ENCODE results near the gene FAM107B. TPM values are rescaled to one million over a fixed set of nuclear protein-coding genes. Genes with fewer than 3 reads are reported as not detected.

Gene FAM107B
- total and polyA plus RNA-seq, 2 of the 8 experiments (the other 6 are each of a cell fraction or from before 2014, with no cell fraction given): 7.5 to 28.1 TPM

DNA sequence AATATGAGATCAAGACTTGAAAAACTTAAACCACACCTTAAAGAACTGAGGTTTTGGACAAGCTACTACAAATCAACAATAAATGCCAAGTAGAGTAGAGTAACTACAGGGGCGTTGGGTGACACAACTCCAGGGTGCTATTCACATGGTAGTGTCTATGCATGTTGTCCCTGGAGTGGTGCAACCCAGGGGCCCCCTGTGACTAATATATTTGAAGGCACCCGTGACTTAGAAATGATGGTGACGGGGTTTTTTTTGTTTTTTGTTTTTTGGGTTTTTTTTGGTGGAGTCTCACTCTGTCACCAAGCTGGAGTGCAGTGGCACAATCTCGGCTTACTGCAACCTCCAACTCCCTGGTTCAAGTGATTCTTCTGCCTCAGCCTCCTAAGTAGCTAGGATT is 106.9 kb downstream of the FAM107B start:
- Histone ChIP-seq H4K91ac (replicated peaks; ENCODE audit: insufficient read length, low read length) (no peak overlapping the region), H3K56ac (replicated peaks; ENCODE audit: insufficient read length, low read depth, low read length) (no peak overlapping the region), H2AFZ (ENCODE audit: low read length) (no peak overlapping the region), H4K20me1 (replicated peaks in 1 of 2; ENCODE audit: control insufficient read depth in 1 of 2, insufficient read depth in 2 of 2, low read length in 2 of 2) (no peaks in the 10 kb centered on the region), H3K14ac (ENCODE audit: insufficient read length) (no peak overlapping the region), H3K4me1 (replicated peaks in 1 of 4; ENCODE audit: control insufficient read depth in 3 of 4, insufficient read depth in 4 of 4, low read length in 3 of 4) (peaks cover 0 to 5% (median 0%) of the 10 kb centered on the region in 4 experiments; a peak in 1 of 7 replicates), H3K36me3 (ENCODE audit: control insufficient read depth in 2 of 4, insufficient read depth in 4 of 4, low read length in 3 of 4) (no peaks in the 10 kb centered on the region), H3K9me3 (ENCODE audit: insufficient read depth in 2 of 2, low read depth in 1 of 2, low read length in 1 of 2) (no peaks in the 10 kb centered on the region), H2BK12ac (ENCODE audit: low read depth, low read length) (no peak overlapping the region), H3K23ac (ENCODE audit: insufficient read length) (no peak overlapping the region), H3K4me2 (ENCODE audit: insufficient read depth in 1 of 2, low read depth in 2 of 2, low read length in 2 of 2) (no peak overlapping the region), H2AK5ac (ENCODE audit: low read depth, low read length) (no peak overlapping the region), H2BK5ac (ENCODE audit: low read depth, low read length) (no peak overlapping the region), H4K8ac (ENCODE audit: extremely low read depth, insufficient read depth, low read length) (no peak overlapping the region), H3K9ac (replicated peaks in 1 of 4; ENCODE audit: extremely low read depth in 1 of 4, low read depth in 3 of 4, low read length in 3 of 4) (no peak overlapping the region), H3K23me2 (ENCODE audit: low read depth, low read length) (no peaks in the 10 kb centered on the region), H3K18ac (ENCODE audit: extremely low read depth, low read length) (no peak overlapping the region), H3K79me1 (ENCODE audit: low read depth, low read length) (no peaks in the 10 kb centered on the region), H3K79me2 (ENCODE audit: control insufficient read depth in 1 of 2, insufficient read depth in 2 of 2, low read length in 2 of 2) (no peaks in the 10 kb centered on the region), H2BK120ac (replicated peaks; ENCODE audit: low read depth, low read length) (no peak overlapping the region), H2BK15ac (ENCODE audit: low read length) (no peak overlapping the region), H3K4me3 (ENCODE audit: extremely low read depth in 1 of 4, insufficient read depth in 2 of 4, low read depth in 3 of 4, low read length in 4 of 4) (no peak overlapping the region), H3K4ac (replicated peaks; ENCODE audit: insufficient read length, low read depth, low read length) (no peak overlapping the region), H3K27me3 (replicated peaks in 1 of 4; ENCODE audit: control insufficient read depth in 3 of 4, extremely low read depth in 1 of 4, insufficient read depth in 3 of 4, low read length in 3 of 4) (no peaks in the 10 kb centered on the region; a peak in 1 of 7 replicates), H4K5ac (ENCODE audit: insufficient read length, low read depth, low read length) (no peak overlapping the region), H2BK20ac (ENCODE audit: low read length) (no peak overlapping the region), H3K27ac (ENCODE audit: low read depth, low read length) (no peak overlapping the region)
- FAIRE-seq: no peak
- no peak for DNase-seq (ENCODE audit: low read depth in 1 of 2, low spot score in 2 of 2)
- ChIA-PET POLR2A (ENCODE audit: partially characterized antibody) (interaction anchor here (0.7 to 1.4 kb wide), 3 partner anchors 10 to 157 kb away, joined by 3 read pairs; no protein-coding TSS in a partner anchor), CTCF (ENCODE audit: partially characterized antibody) (interaction anchor here (0.6 to 2.1 kb wide), 4 partner anchors 12 to 176 kb away, joined by 3 to 6 read pairs (median 3); no protein-coding TSS in a partner anchor)
- WGBS, 2 experiments (ENCODE audit: extremely low coverage in 1 of 2, insufficient coverage in 1 of 2, insufficient read length in 1 of 2, insufficient replicate concordance in 2 of 2, low coverage in 1 of 2, low lambda C conversion rate in 2 of 2, missing lambda C conversion rate in 1 of 2): 84% methylated on average over 4 of the region's 4 CpGs; no CpG with 5 or more reads in 1 of the 2 experiments
- TF ChIP-seq RAD21 (IDR thresholded peaks at IDR 0.05 in 1 of 2, conservative IDR thresholded peaks at IDR 0.05 in 1 of 2; ENCODE audit: low read depth in 2 of 2, low read length in 2 of 2) (no peak), TBP (IDR thresholded peaks at IDR 0.05; ENCODE audit: low read depth, low read length) (no peak), POLR2AphosphoS5 (IDR thresholded peaks at IDR 0.05; ENCODE audit: low read depth, low read length) (no peak), SIRT6 (IDR thresholded peaks at IDR 0.05; ENCODE audit: low read length) (no peak), FOSL1 (IDR thresholded peaks at IDR 0.05; ENCODE audit: insufficient read depth, low read depth, low read length) (no peak), TCF12 (IDR thresholded peaks at IDR 0.05; ENCODE audit: low read depth, low read length) (no peak), POU5F1 (IDR thresholded peaks at IDR 0.05; ENCODE audit: low read depth, low read length) (no peak), GTF2F1 (IDR thresholded peaks at IDR 0.05; ENCODE audit: borderline replicate concordance, low read depth, low read length) (no peak), SP2 (IDR thresholded peaks at IDR 0.05; ENCODE audit: low read length) (no peak), TEAD4 (IDR thresholded peaks at IDR 0.05; ENCODE audit: low read depth, low read length) (no peak), SIX5 (IDR thresholded peaks at IDR 0.05; ENCODE audit: low read depth, low read length) (no peak)
- TF ChIP-seq, protein P1, sequence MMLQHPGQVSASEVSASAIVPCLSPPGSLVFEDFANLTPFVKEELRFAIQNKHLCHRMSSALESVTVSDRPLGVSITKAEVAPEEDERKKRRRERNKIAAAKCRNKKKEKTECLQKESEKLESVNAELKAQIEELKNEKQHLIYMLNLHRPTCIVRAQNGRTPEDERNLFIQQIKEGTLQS (IDR thresholded peaks at IDR 0.05; ENCODE audit: insufficient read depth, low read depth, low read length): no peak
- TF ChIP-seq, protein P2, sequence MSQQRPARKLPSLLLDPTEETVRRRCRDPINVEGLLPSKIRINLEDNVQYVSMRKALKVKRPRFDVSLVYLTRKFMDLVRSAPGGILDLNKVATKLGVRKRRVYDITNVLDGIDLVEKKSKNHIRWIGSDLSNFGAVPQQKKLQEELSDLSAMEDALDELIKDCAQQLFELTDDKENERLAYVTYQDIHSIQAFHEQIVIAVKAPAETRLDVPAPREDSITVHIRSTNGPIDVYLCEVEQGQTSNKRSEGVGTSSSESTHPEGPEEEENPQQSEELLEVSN (IDR thresholded peaks at IDR 0.05): no peak

Measured in H1 (cell line).